Right lobe of liver (tissue), 4 donors: ENCODE results near the gene RPUSD1.

ENCODE experiments used
- POLR2A ChIP-seq: fragments of 450-650 bp; IDR thresholded peaks from one replicate; pipeline ENCODE4 v1.6.1; 2017; ENCODE audit warnings: antibody characterized with exemption, mild to moderate bottlenecking
- TF ChIP-seq, protein P1 (sequence below), 4 donors: fragments of 200-600 bp in 3 of 4; fragments of 450-650 bp in 1 of 4; IDR thresholded peaks; one replicate each; pipeline versions ENCODE4 v1.5.1 to v1.8.0; 2016 to 2022; ENCODE audit warnings: antibody characterized with exemption in 4 of 4, mild to moderate bottlenecking in 2 of 4
- donor health status: DM: no; HTN: no; CAD: no.
- donor health status: DM: no; HTN: no; CAD: no.
- donor health status: DM: no; HTN: yes; CAD: no.

DNA sequence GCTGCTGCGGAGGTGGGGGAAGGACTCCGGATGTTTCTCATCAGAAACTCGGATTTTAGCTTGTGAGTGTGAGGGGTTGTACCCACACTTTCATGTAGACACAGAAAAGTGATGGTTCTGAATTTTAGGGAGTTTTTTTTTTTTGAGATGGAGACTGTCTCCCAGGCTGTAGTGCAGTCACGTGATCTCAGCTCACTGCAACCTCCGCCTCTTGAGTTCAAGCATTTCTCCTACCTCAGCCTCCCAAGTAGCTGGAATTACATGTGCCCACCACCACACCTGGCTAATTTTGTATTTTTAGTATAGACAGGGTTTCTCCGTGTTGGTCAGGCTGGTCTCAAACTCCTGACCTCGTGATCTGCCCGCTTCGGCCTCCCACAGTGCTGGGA, 34.7 kb upstream of the RPUSD1 start:
- TF ChIP-seq, protein P1, sequence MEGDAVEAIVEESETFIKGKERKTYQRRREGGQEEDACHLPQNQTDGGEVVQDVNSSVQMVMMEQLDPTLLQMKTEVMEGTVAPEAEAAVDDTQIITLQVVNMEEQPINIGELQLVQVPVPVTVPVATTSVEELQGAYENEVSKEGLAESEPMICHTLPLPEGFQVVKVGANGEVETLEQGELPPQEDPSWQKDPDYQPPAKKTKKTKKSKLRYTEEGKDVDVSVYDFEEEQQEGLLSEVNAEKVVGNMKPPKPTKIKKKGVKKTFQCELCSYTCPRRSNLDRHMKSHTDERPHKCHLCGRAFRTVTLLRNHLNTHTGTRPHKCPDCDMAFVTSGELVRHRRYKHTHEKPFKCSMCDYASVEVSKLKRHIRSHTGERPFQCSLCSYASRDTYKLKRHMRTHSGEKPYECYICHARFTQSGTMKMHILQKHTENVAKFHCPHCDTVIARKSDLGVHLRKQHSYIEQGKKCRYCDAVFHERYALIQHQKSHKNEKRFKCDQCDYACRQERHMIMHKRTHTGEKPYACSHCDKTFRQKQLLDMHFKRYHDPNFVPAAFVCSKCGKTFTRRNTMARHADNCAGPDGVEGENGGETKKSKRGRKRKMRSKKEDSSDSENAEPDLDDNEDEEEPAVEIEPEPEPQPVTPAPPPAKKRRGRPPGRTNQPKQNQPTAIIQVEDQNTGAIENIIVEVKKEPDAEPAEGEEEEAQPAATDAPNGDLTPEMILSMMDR (IDR thresholded peaks at IDR 0.05) = no peak
- no peak for TF ChIP-seq POLR2A
